ENCODE data around the gene NXN. TPM values are rescaled to one million over a fixed set of nuclear protein-coding genes. Genes with fewer than 3 reads are reported as not detected.
"Not testable (repeated sequence)": the region's sequence is repeated elsewhere in the genome, so short reads cannot be mapped to it uniquely, and the experiment has no call there.

NXN gene
- total RNA-seq, 2 experiments from 2014 or later = 0.22 to 0.65 TPM

DNA sequence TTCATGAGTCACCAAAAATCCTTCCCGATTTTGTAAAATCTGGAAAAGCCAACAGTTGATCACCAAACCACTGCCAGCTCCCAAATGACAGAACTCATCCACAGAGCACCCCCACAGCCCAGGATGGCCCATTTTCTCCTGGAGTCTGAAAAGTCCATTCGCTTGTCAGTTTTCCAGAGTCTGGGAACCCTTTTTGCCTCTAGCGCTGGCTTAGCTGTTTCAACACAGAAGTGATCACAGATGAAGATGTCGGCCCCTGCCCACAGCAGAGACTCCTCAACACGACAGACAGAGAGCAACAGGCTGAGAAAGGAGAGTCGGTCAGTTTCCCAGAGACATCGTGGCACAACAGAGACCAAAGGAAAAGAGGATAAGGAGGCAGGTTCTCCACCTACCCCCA is 66.4 kb downstream of the NXN start:
- POLR2A ChIA-PET = no interaction called here
- H3K4me1 Mint-ChIP-seq = no peaks in the 10 kb centered on the region

DNA sequence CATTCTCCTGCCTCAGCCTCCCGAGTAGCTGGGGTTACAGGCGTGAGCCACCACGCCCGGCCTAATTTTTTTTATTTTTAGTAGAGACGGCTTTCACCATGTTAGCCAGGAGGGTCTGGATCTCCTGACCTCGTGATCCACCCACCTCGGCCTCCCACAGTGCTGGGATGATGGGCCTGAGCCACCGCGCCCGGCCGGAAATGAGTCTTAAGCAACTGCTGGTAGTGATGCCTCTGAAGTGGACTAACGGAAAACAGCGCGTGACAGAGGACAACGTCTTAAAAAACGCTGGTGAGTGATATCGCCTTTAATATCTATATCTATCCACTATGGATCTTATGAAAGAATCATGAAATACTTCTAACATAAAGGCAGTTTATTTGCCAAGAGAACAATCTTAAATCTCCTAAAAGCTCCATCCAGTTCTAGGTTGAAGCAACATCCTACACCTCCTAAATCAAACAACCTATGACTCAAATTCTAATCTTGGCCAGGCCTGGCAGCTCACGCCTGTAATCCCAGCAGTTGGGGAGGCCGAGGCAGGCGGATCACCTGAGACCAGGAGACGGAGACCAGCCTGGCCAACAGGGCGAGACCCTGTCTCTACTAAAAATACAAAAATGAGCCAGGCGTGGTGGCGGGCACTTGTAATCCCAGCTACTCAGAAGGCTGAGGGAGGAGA is 69.8 kb downstream of the NXN start:
- H3K4me3 Mint-ChIP-seq = no peak overlapping the region
- no peaks in the 10 kb centered on the region for H3K9me3 Mint-ChIP-seq
- POLR2A ChIA-PET = no interaction called here
- no peak for DNase-seq
- no peaks in the 10 kb centered on the region for H3K36me3 Mint-ChIP-seq (ENCODE audit: low read depth)
- CTCF ChIA-PET = no interaction called here
- peaks cover 3% of the 10 kb centered on the region for H3K4me1 Mint-ChIP-seq
- no peak overlapping the region for H3K27ac Mint-ChIP-seq
- H3K27me3 Mint-ChIP-seq = peaks cover 11% of the 10 kb centered on the region

More for the DNA sequence above, 66.4 kb downstream of the NXN start:
- CTCF ChIA-PET = no interaction called here
- Mint-ChIP-seq H3K4me3 (no peak overlapping the region), H3K27me3 (peaks cover 3% of the 10 kb centered on the region), H3K36me3 (ENCODE audit: low read depth) (no peaks in the 10 kb centered on the region), H3K27ac (no peak overlapping the region), H3K9me3 (no peaks in the 10 kb centered on the region)
- no peak for DNase-seq

DNA sequence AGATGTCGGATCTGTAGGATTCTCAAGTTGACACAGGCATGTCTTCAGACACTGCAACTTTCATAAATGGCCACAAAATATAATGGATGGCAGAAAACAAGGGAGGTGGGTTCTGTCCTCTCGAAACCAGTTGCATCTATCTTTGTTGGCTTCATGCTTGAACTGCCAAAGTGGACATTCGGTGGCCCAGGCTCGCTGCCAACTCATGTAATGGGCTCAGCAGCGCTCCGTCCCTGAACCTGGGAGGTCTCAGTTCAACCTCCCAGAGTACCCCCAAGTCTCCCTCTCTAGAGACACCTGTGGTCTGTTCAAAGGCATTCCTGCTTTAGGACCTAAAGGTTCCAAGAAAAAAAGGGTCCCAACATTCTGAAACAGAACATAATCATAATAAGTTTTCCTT is 71.9 kb downstream of the NXN start:
- no peaks in the 10 kb centered on the region for H3K36me3 Mint-ChIP-seq (ENCODE audit: low read depth)
- H3K4me3 Mint-ChIP-seq = no peak overlapping the region
- no peak overlapping the region for H3K27ac Mint-ChIP-seq
- peaks cover 3% of the 10 kb centered on the region for H3K4me1 Mint-ChIP-seq
- ChIA-PET CTCF (no interaction called here), POLR2A (no interaction called here)
- no peak for DNase-seq
- peaks cover 21% of the 10 kb centered on the region for H3K27me3 Mint-ChIP-seq
- H3K9me3 Mint-ChIP-seq = no peaks in the 10 kb centered on the region

DNA sequence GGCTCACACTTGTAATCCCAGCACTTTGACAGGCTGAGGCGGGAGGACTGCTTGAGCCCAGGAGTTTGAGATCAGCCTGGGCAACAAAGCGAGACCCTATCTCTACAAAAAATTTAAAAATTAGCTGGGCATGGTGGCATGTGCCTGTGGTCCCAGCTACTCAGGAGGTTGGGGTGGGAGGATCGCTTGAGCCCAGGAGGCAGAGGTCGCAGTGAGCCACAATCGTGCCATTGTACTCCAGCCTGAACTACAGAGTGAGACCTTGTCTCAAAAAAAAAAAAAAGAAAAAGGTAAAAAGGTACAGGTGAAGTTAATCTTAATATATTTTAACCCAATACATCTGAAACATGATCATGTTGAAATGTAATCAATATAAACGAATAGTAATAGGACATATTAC is 73.9 kb downstream of the NXN start:
- POLR2A ChIA-PET; H3K9me3 Mint-ChIP-seq; DNase-seq; H3K4me1 Mint-ChIP-seq; H3K36me3 Mint-ChIP-seq (ENCODE audit: low read depth); CTCF ChIA-PET; H3K4me3 Mint-ChIP-seq; H3K27ac Mint-ChIP-seq: not testable (repeated sequence)
- H3K27me3 Mint-ChIP-seq = peaks cover 25% of the 10 kb centered on the region

DNA sequence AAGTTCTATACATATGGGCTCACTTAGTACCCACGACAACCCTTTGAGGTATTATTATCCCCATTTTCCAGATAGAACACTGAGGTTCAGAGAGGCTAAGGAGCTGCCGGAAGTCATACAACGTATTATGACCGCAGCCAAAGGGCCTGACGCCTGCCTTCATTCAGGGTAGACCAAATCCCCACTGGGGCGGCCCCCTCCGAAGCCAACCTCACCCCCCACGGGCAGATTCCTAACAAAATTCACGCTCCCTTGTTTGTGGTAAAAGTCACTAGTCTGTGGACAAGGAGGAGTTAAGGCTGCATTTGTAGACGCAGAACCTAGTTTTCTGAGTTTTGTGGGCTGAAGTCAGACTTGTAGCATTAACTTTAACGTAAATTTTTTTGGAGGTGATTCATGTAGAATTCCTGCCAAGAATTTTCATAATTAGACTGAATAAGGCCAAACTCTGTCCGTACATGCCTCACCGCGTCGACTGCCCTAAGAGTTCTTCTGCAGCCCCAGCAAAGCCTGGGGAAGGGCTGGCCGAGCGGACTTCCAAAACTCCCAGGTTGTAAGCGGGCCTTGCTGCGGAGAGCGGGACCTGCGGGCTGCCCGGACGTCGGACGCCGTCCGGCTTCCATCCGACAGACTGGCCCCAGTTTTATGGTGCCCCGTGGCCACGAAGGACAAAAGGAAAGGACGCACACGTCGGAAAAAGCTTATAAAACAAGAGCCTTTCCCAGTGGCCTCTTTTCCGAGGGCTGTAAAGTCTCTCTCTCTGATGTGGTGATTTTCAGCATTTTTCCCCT is 75.7 kb downstream of the NXN start:
- H3K27me3 Mint-ChIP-seq = peaks cover 22% of the 10 kb centered on the region
- H3K27ac Mint-ChIP-seq = no peak overlapping the region
- no peaks in the 10 kb centered on the region for H3K9me3 Mint-ChIP-seq
- CTCF ChIA-PET = interaction anchor here (0.6 to 0.8 kb wide), 2 partner anchors 13 to 228 kb away, joined by 3 to 4 read pairs; no protein-coding TSS in a partner anchor
- H3K4me1 Mint-ChIP-seq = peaks cover 3% of the 10 kb centered on the region
- DNase-seq = no peak
- POLR2A ChIA-PET = no interaction called here
- no peak overlapping the region for H3K4me3 Mint-ChIP-seq
- H3K36me3 Mint-ChIP-seq (ENCODE audit: low read depth) = no peaks in the 10 kb centered on the region

DNA sequence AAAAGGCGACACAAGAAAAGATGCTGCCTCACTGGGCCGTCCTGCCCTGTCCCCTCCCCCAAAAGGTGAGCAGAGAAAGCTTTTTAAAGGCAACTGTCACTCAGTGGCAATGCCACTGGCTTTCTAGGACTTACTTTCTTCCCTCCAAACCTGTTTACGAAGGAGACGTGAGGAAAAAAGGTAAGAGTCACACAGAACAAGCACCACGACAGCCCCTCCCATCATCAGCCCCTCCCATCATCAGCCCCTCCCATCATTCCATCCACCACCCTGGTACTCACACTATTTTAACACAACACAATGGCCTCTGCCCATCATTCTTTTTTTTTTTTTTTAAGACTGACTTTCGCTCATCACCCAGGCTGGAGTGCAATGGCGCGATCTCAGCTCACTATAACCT is 77.1 kb downstream of the NXN start:
- peaks cover 30% of the 10 kb centered on the region for H3K27me3 Mint-ChIP-seq
- POLR2A ChIA-PET = interaction anchor here (0.6 kb wide), 1 partner anchor 654 kb away, joined by 5 read pairs; no protein-coding TSS in a partner anchor
- no peak overlapping the region for H3K27ac Mint-ChIP-seq
- CTCF ChIA-PET = no interaction called here
- H3K4me3 Mint-ChIP-seq = no peak overlapping the region
- DNase-seq = no peak
- H3K4me1 Mint-ChIP-seq = peaks cover 3% of the 10 kb centered on the region
- no peaks in the 10 kb centered on the region for H3K36me3 Mint-ChIP-seq (ENCODE audit: low read depth)
- no peaks in the 10 kb centered on the region for H3K9me3 Mint-ChIP-seq

DNA sequence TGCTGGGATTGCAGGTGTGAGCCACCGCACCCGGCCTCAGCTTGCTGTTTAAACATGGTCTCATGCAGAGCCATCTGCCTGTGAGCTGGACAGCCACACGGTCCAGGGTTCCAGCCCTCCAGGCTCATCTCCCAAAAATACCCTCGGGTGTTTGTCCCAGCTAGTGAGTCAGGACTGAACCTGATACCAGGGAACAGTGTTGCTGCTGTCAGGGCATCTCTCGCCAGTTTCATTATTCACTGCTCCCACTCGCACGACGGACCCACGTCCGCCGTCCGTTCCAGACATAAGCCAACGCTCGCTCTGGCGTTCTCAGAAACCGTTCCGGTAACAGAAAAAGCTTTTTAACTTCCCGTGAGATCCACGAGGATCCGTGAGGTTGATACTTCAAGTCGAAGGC is 77.6 kb downstream of the NXN start:
- Mint-ChIP-seq H3K36me3 (ENCODE audit: low read depth) (no peaks in the 10 kb centered on the region), H3K4me3 (no peak overlapping the region), H3K27me3 (peaks cover 31% of the 10 kb centered on the region), H3K4me1 (peaks cover 3% of the 10 kb centered on the region), H3K27ac (no peak overlapping the region), H3K9me3 (no peaks in the 10 kb centered on the region)
- DNase-seq = no peak
- CTCF ChIA-PET = no interaction called here
- POLR2A ChIA-PET = no interaction called here

DNA sequence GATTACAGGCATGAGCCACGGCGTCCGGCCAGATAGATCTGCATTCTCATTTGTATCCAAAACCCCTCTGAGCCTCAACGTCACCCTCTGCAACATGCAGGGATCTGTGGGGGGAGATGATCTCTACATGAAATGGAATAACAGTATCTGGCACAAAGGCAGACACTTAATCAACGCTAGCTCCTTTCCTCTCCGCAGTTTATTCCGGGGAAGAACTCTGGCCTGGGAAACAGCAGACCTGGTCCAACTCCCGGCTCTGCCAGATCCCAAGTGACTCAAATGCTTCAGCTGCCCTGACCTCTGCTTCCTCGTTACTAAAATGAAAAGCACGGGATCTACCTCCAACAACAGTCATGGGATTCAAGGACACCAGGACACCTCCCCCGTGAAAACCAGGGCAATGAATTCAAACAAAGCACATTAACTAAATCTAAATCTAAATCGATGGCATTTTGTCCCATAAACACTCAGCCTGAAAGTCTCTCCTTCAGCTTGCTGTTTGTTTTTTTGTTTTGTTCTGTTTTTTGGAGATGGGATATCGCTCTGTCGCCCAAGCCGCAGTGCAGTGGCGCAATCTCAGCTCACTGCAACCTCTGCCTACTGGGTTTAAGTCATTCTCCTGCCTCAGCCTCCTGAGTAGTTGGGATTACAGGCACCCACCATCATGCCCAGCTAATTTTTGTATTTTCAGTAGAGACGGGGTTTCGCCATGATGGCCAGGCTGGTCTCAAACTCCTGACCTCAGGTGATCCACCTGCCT is 78.2 kb downstream of the NXN start:
- Mint-ChIP-seq H3K36me3 (ENCODE audit: low read depth) (no peaks in the 10 kb centered on the region), H3K4me1 (peaks cover 1% of the 10 kb centered on the region), H3K9me3 (no peaks in the 10 kb centered on the region), H3K4me3 (no peak overlapping the region), H3K27ac (no peak overlapping the region), H3K27me3 (peaks cover 37% of the 10 kb centered on the region)
- ChIA-PET CTCF (no interaction called here), POLR2A (no interaction called here)
- no peak for DNase-seq

DNA sequence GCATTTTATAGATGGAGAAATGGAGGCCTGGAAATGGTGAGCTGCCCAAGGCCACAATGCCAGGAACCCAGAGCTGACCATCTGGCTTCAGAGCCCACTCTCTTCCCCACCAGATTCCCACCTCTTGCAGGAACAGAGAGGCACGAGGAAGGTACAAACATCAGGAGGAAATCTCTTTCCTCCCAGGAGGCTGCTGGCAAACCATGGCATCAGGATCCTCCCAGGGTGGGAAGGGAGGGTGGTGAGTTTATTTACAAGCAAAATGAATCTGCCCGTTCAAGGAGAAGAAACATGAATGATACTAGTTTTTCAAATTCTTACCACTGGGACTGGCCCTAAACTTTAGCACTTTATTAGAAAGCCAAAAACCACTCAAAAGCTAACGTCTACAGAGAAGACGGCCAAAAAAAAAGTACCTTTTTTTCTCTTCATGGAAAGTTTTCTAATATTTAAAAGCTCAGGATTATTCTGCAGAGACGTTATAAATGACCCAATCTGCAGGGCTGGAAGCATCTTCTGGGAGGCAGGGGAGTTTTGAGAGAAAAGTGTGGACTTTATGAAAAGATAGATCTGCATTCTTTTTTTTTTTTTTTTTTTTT is 79.1 kb downstream of the NXN start:
- Mint-ChIP-seq H3K4me3 (no peak overlapping the region), H3K36me3 (ENCODE audit: low read depth) (no peaks in the 10 kb centered on the region), H3K4me1 (no peaks in the 10 kb centered on the region), H3K27me3 (peaks cover 37% of the 10 kb centered on the region), H3K27ac (no peak overlapping the region), H3K9me3 (no peaks in the 10 kb centered on the region)
- ChIA-PET CTCF (interaction anchor here (0.7 kb wide), 1 partner anchor 21 kb away, joined by 3 read pairs; no protein-coding TSS in a partner anchor), POLR2A (interaction anchor here (0.7 kb wide), 1 partner anchor 17 kb away, joined by 3 read pairs; no protein-coding TSS in a partner anchor)
- DNase-seq = no peak

DNA sequence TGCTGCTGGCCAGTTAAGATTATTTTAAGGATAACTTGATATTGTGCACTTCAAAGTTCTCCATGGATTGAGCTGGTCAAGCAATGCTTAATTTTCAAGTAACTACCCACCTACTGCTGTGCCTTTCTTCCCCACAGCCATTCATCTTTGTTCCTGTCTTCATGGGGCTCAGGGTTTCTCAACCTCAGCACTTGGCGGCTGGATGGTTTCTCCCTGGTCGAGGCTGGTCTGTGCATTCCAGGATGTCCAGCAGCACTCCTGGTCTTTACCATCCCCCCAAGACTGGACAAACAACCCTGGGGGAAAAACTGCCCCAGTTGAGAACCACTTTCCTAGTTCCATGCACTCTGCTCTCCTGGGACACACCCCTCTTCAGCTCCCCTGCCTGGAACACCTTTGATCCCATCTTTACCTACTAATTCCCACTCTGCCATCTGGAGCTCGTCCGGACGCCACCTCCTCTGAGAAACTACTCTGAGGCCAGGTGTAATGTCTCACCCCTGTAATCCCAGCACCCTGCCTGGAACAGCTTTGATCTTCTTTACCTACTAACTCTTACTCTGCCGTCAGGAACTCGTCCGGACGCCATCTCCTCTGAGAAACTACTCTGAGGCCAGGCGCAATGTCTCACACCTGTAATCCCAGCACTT is 81.5 kb downstream of the NXN start:
- no peak for DNase-seq
- ChIA-PET CTCF (interaction anchor here (1.4 kb wide), 1 partner anchor 24 kb away, joined by 3 read pairs; no protein-coding TSS in a partner anchor), POLR2A (no interaction called here)
- Mint-ChIP-seq H3K27me3 (peaks cover 24% of the 10 kb centered on the region), H3K36me3 (ENCODE audit: low read depth) (no peaks in the 10 kb centered on the region), H3K4me3 (no peak overlapping the region), H3K9me3 (no peaks in the 10 kb centered on the region), H3K27ac (no peak overlapping the region), H3K4me1 (no peaks in the 10 kb centered on the region)

DNA sequence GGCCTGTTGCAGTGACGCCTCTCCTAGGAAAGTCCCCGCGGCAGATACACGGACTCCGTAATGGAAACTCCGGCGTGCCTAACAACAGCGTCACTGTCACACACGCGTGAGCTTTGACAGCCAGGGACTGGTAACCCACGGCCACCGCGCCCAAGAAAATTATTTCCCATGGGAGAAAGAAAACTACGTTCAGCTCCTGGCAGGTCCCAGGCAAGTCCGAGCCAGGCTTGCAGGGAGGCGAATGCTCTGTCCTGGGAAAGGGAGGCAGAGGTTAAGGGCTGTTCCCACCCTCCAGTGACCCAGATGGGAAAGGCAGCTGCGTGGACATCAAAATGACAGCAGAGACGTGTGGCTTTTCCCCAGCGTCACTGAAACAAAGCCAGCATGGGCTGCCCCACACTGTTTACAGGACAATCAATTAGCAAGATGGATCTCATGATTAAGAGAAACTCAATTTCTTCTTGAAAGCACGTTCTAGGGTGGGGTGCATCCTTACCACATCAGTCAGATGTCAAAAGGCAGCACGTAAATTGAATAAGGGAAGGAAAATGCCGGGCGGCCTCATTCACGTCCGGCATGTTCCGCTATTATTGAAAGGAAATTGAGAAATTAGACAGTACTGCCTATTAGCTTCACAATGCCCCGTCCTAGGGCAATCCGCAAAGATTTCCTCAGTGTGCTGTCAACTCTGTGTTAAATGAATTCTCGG is 82.5 kb downstream of the NXN start:
- Mint-ChIP-seq H3K9me3 (no peaks in the 10 kb centered on the region), H3K27ac (no peak overlapping the region), H3K36me3 (ENCODE audit: low read depth) (no peaks in the 10 kb centered on the region), H3K27me3 (peaks cover 24% of the 10 kb centered on the region), H3K4me3 (no peak overlapping the region), H3K4me1 (no peaks in the 10 kb centered on the region)
- ChIA-PET POLR2A (no interaction called here), CTCF (interaction anchor here (1.1 to 1.4 kb wide), 2 partner anchors 11 to 25 kb away, joined by 3 read pairs; no protein-coding TSS in a partner anchor)
- no peak for DNase-seq

DNA sequence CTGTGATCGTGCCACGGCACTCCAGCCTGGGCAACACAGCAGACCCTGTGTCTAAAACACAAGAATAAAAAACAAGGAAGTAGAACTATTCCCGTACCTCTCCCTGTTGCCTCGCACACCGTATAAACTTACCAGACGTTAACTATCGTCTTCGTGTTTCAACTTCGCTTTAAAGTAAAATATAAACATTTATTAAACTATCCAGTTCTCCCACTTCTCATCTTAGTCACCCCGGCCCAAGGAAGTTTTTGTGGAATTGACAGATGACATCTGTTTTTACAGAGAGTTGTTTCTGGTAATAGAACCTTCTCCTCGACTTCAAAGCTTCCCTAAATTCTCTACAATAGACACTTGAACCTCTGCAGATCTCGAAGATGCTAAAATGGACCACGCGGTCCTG is 83.1 kb downstream of the NXN start:
- Mint-ChIP-seq H3K4me1 (no peaks in the 10 kb centered on the region), H3K27me3 (peaks cover 24% of the 10 kb centered on the region), H3K36me3 (ENCODE audit: low read depth) (no peaks in the 10 kb centered on the region), H3K27ac (no peak overlapping the region), H3K9me3 (no peaks in the 10 kb centered on the region), H3K4me3 (no peak overlapping the region)
- no peak for DNase-seq
- POLR2A ChIA-PET = no interaction called here
- CTCF ChIA-PET = interaction anchor here (1.1 kb wide), 1 partner anchor 10 kb away, joined by 3 read pairs; no protein-coding TSS in a partner anchor

All from activated CD4-positive, alpha-beta T cell treated with anti-CD3 and anti-CD28 coated beads, Interleukin-2, amount 10 ng/mL, durations not matched to agents 7 days and 5 days (primary cell).